ENCODE results near the gene ENTREP3. TPM values are rescaled to one million over a fixed set of nuclear protein-coding genes. Genes with fewer than 3 reads are reported as not detected.
A peak's percentile ranks its signal among the peaks of the same experiment; 100 is the strongest.

Gene ENTREP3
- total RNA-seq, 1 donor from 2014 or later = 14.8 TPM

GRCh38 chr1:155263067-155263466, 7.8 kb upstream of the ENTREP3 start:
- Mint-ChIP-seq H3K4me1 (peaks cover 33% of the 10 kb centered on the region), H3K36me3 (ENCODE audit: low read depth) (peaks cover 88% of the 10 kb centered on the region), H3K4me3 (peak overlapping the region; percentile 98), H3K27me3 (no peaks in the 10 kb centered on the region), H3K9me3 (no peaks in the 10 kb centered on the region), H3K27ac (peak overlapping the region; percentile 92)
- CTCF ChIA-PET = interaction anchor here (0.8 kb wide), 1 partner anchor 10 kb away, joined by 3 read pairs; the partner anchor contains the start of gene CLK2
- POLR2A ChIA-PET = interaction anchor here (5.8 kb wide), 1 partner anchor 10 kb away, joined by 52 read pairs; the partner anchor contains the start of gene CLK2
- TF ChIP-seq CTCF (IDR thresholded peaks at IDR 0.05) = no peak
- DNase-seq (no peak), ATAC-seq (ENCODE audit: low read depth) (no peak)
- intact Hi-C loops (cut with micrococcal nuclease) = loop anchor here (5.0 kb wide), 1 partner anchor 56 kb away; the partner anchor contains the start of genes MTX1 and THBS3

GRCh38 chr1:155261852-155262673, 6.8 kb upstream of the ENTREP3 start, which contains the start of gene SCAMP3:
Gene SCAMP3, minus strand, starts transcription at chr1:155262360. Its CDS starts 209 bp downstream, at chr1:155262151.
- peak; percentile 71 for DNase-seq
- Mint-ChIP-seq H3K4me1 (peaks cover 33% of the 10 kb centered on the region), H3K36me3 (ENCODE audit: low read depth) (peaks cover 86% of the 10 kb centered on the region), H3K27ac (peak within 1 kb of the TSS; percentile 92), H3K9me3 (no peaks in the 10 kb centered on the region), H3K4me3 (peak within 1 kb of the TSS; percentile 98), H3K27me3 (no peaks in the 10 kb centered on the region)
- ChIA-PET CTCF (interaction anchor here (4.0 kb wide), 1 partner anchor 11 kb away, joined by 47 read pairs; no protein-coding TSS in a partner anchor), POLR2A (interaction anchor here (0.5 to 5.8 kb wide), 18 partner anchors 11 to 374 kb away, joined by 3 to 52 read pairs (median 5); partner anchors contain the start of genes ASH1L, CLK2, FDPS and KRTCAP2)
- TF ChIP-seq CTCF (IDR thresholded peaks at IDR 0.05) = no peak
- intact Hi-C loops (cut with micrococcal nuclease) = loop anchor here (1.0 to 5.0 kb wide), 7 partner anchors 8 to 55 kb away; partner anchors contain the start of genes CLK2, FDPS, HCN3 and MTX1
- ATAC-seq (ENCODE audit: low read depth) = peak; percentile 95

- H3K4me1 Mint-ChIP-seq = peaks cover 37% of the 10 kb centered on the region
- POLR2A ChIA-PET = interaction anchor here (0.5 to 5.8 kb wide), 16 partner anchors 10 to 375 kb away, joined by 3 to 52 read pairs (median 6); partner anchors contain the start of genes ASH1L, CLK2, FDPS and KRTCAP2
- peak; percentile 2 for ATAC-seq (ENCODE audit: low read depth)
These were observed 6.2 kb upstream of the ENTREP3 start for GRCh38 chr1:155261493-155261851.

GRCh38 chr1:155260276-155260675, 5.0 kb upstream of the ENTREP3 start:
- Mint-ChIP-seq H3K36me3 (ENCODE audit: low read depth) (peaks cover 82% of the 10 kb centered on the region), H3K27ac (no peak overlapping the region), H3K4me3 (peak overlapping the region; percentile 98), H3K9me3 (no peaks in the 10 kb centered on the region), H3K27me3 (no peaks in the 10 kb centered on the region), H3K4me1 (peaks cover 44% of the 10 kb centered on the region)
- ATAC-seq (ENCODE audit: low read depth) (no peak), DNase-seq (no peak)
- no peak for TF ChIP-seq CTCF (IDR thresholded peaks at IDR 0.05)
- ChIA-PET POLR2A (interaction anchor here (0.7 to 5.8 kb wide), 4 partner anchors 9 to 303 kb away, joined by 3 to 52 read pairs (median 4); partner anchors contain the start of genes ASH1L and CLK2), CTCF (interaction anchor here (1.2 to 4.0 kb wide), 2 partner anchors 9 to 63 kb away, joined by 4 to 47 read pairs; no protein-coding TSS in a partner anchor)
- intact Hi-C loops (cut with micrococcal nuclease) = loop anchor here (5.0 kb wide), 1 partner anchor 53 kb away; the partner anchor contains the start of genes MTX1 and THBS3

More at GRCh38 chr1:155261493-155261851, 6.2 kb upstream of the ENTREP3 start:
- peaks cover 86% of the 10 kb centered on the region for H3K36me3 Mint-ChIP-seq (ENCODE audit: low read depth)
- peak overlapping the region; percentile 98 for H3K4me3 Mint-ChIP-seq
- intact Hi-C loops (cut with micrococcal nuclease) = loop anchor here (5.0 kb wide), 1 partner anchor 54 kb away; the partner anchor contains the start of genes MTX1 and THBS3
- H3K27ac Mint-ChIP-seq = peak overlapping the region; percentile 92
- DNase-seq = no peak
- CTCF ChIA-PET = interaction anchor here (4.0 kb wide), 1 partner anchor 10 kb away, joined by 47 read pairs; no protein-coding TSS in a partner anchor
- no peaks in the 10 kb centered on the region for H3K27me3 Mint-ChIP-seq
- no peaks in the 10 kb centered on the region for H3K9me3 Mint-ChIP-seq
- TF ChIP-seq CTCF (IDR thresholded peaks at IDR 0.05) = no peak
